Tibial nerve (tissue), 4 donors: ENCODE measurements around the gene RBKS.
A peak's percentile ranks its signal among the peaks of the same experiment; 100 is the strongest.

Source experiments
- EP300 ChIP-seq, 2 donors: sonication (generic); formaldehyde crosslinking; IDR thresholded peaks; one replicate each; pipeline ENCODE4 v1.6.1; 2017; ENCODE audit warnings: antibody characterized with exemption in 2 of 2, mild to moderate bottlenecking in 1 of 2
- POLR2A ChIP-seq, 2 donors: fragments of 450-650 bp; IDR thresholded peaks; one replicate each; pipeline ENCODE4 v1.6.1; 2017; ENCODE audit warnings: antibody characterized with exemption in 2 of 2, mild to moderate bottlenecking in 2 of 2, moderate library complexity in 2 of 2
- TF ChIP-seq, protein P1 (sequence below), 5 experiments: fragments of 200-600 bp in 3 of 5; fragments of 450-650 bp in 2 of 5; sonication (generic) in 3 of 5; IDR thresholded peaks; one replicate each; pipeline ENCODE4 v1.5.1; 2016 to 2019; ENCODE audit warnings: antibody characterized with exemption in 5 of 5, mild to moderate bottlenecking in 3 of 5, moderate library complexity in 2 of 5

DNA sequence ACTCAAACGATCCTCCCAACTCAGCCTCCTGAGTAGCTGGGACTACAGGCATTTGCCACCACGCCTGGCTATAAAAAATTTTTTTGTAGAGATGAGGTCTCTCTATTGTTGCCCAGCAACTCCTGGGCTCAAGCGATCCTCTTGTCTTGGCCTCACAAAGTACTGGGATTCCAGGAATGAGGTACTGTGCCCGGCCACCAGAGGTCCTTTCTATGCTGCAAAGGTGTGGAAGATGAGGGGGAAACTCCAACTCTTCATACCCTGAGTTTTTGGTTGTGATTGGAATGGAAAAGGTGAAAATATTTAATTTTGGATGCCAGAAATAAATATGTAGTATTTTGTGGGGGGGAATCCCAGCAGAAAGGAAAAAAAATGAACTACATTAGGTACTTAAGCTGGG is 82.7 kb downstream of the RBKS start:
- TF ChIP-seq POLR2A (IDR thresholded peaks at IDR 0.05), result no peak
- TF ChIP-seq, protein P1, sequence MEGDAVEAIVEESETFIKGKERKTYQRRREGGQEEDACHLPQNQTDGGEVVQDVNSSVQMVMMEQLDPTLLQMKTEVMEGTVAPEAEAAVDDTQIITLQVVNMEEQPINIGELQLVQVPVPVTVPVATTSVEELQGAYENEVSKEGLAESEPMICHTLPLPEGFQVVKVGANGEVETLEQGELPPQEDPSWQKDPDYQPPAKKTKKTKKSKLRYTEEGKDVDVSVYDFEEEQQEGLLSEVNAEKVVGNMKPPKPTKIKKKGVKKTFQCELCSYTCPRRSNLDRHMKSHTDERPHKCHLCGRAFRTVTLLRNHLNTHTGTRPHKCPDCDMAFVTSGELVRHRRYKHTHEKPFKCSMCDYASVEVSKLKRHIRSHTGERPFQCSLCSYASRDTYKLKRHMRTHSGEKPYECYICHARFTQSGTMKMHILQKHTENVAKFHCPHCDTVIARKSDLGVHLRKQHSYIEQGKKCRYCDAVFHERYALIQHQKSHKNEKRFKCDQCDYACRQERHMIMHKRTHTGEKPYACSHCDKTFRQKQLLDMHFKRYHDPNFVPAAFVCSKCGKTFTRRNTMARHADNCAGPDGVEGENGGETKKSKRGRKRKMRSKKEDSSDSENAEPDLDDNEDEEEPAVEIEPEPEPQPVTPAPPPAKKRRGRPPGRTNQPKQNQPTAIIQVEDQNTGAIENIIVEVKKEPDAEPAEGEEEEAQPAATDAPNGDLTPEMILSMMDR (IDR thresholded peaks at IDR 0.05), result peak; percentile 27 to 50 (median 36)
- no peak for TF ChIP-seq EP300 (IDR thresholded peaks at IDR 0.05)
